ENCODE data around the gene LYRM4.

- no peak for TF ChIP-seq EZH2 (IDR thresholded peaks at IDR 0.05; ENCODE audit: borderline replicate concordance, low read length)
- no peak for TF ChIP-seq CTCF (IDR thresholded peaks at IDR 0.05; ENCODE audit: low read length)
Observed at GRCh38 chr6:5088780-5089179, 172.0 kb downstream of the LYRM4 start.

All from OCI-LY1 (cell line).